ENCODE results near the gene EQTN. TPM values are rescaled to one million over a fixed set of nuclear protein-coding genes. Genes with fewer than 3 reads are reported as not detected.

Gene EQTN
- total RNA-seq, 1 experiment from 2014 or later = 0.81 TPM

- H3K4me3 Mint-ChIP-seq = no peak overlapping the region
- CTCF ChIA-PET = interaction anchor here (1.4 kb wide), 1 partner anchor 57 kb away, joined by 3 read pairs; no protein-coding TSS in a partner anchor
- no peak for ATAC-seq
- no peak overlapping the region for H3K27ac Mint-ChIP-seq
- DNase-seq (ENCODE audit: low spot score) = no peak
- H3K27me3 Mint-ChIP-seq (ENCODE audit: low read depth) = peaks cover 54% of the 10 kb centered on the region
- peaks cover 33% of the 10 kb centered on the region for H3K9me3 Mint-ChIP-seq
- H3K4me1 Mint-ChIP-seq = peaks cover 24% of the 10 kb centered on the region
- POLR2A ChIA-PET = no interaction called here
- H3K36me3 Mint-ChIP-seq = peaks cover 25% of the 10 kb centered on the region
- TF ChIP-seq, protein P1, sequence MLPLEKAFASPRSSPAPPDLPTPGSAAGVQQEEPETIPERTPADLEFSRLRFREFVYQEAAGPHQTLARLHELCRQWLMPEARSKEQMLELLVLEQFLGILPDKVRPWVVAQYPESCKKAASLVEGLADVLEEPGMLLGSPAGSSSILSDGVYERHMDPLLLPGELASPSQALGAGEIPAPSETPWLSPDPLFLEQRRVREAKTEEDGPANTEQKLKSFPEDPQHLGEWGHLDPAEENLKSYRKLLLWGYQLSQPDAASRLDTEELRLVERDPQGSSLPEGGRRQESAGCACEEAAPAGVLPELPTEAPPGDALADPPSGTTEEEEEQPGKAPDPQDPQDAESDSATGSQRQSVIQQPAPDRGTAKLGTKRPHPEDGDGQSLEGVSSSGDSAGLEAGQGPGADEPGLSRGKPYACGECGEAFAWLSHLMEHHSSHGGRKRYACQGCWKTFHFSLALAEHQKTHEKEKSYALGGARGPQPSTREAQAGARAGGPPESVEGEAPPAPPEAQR (CRISPR knock-in tag; IDR thresholded peaks at IDR 0.05) = no peak
- no peak for TF ChIP-seq NFATC4 (CRISPR knock-in tag; IDR thresholded peaks at IDR 0.05)
- TF ChIP-seq SMAD3 (CRISPR knock-in tag; IDR thresholded peaks at IDR 0.05; ENCODE audit: borderline replicate concordance) = no peak
- no peak for TF ChIP-seq TEAD1 (CRISPR knock-in tag; IDR thresholded peaks at IDR 0.05)
- TF ChIP-seq, protein P2, sequence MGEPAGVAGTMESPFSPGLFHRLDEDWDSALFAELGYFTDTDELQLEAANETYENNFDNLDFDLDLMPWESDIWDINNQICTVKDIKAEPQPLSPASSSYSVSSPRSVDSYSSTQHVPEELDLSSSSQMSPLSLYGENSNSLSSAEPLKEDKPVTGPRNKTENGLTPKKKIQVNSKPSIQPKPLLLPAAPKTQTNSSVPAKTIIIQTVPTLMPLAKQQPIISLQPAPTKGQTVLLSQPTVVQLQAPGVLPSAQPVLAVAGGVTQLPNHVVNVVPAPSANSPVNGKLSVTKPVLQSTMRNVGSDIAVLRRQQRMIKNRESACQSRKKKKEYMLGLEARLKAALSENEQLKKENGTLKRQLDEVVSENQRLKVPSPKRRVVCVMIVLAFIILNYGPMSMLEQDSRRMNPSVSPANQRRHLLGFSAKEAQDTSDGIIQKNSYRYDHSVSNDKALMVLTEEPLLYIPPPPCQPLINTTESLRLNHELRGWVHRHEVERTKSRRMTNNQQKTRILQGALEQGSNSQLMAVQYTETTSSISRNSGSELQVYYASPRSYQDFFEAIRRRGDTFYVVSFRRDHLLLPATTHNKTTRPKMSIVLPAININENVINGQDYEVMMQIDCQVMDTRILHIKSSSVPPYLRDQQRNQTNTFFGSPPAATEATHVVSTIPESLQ (CRISPR knock-in tag; IDR thresholded peaks at IDR 0.05) = no peak
- no peak for TF ChIP-seq MYBL2 (CRISPR knock-in tag; IDR thresholded peaks at IDR 0.05)
- TF ChIP-seq ZNF263 (CRISPR knock-in tag; IDR thresholded peaks at IDR 0.05; ENCODE audit: low read depth) = no peak
- no peak for TF ChIP-seq TP53 (CRISPR knock-in tag; IDR thresholded peaks at IDR 0.05)
- TF ChIP-seq ZNF512 (CRISPR knock-in tag; IDR thresholded peaks at IDR 0.05; ENCODE audit: borderline replicate concordance) = no peak
- no peak for TF ChIP-seq GRHL2 (CRISPR knock-in tag; IDR thresholded peaks at IDR 0.05; ENCODE audit: insufficient replicate concordance, severe bottlenecking)
- TF ChIP-seq MXD4 (CRISPR knock-in tag; IDR thresholded peaks at IDR 0.05; ENCODE audit: borderline replicate concordance) = no peak
- TF ChIP-seq HMGA2 (CRISPR knock-in tag; IDR thresholded peaks at IDR 0.05) = no peak
- no peak for TF ChIP-seq JAZF1 (CRISPR knock-in tag; IDR thresholded peaks at IDR 0.05)
Measured at GRCh38 chr9:27304521-27304920, 7.6 kb upstream of the EQTN start.

DNA sequence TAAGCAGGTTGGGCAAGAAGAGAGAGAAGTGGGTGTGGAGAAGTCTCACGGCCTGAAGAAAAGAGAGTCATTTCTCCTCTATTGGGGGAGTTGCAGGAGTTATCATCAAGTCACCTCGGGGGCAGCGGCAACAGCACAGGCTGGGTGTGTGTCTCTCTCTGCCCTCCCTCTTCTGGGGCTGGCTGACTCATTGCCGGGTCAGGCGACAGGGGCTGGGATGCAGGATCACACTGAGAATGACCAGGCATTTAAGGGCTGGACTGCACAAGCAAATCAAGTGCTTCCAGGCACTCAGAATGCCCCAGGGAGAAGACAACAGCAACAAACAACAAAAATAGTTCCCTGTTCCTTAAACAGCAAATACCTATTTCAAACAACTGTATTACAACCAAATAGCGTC, 6.3 kb upstream of the EQTN start:
- Mint-ChIP-seq H3K4me3 (no peak overlapping the region), H3K4me1 (peaks cover 11% of the 10 kb centered on the region), H3K36me3 (peaks cover 25% of the 10 kb centered on the region), H3K27me3 (ENCODE audit: low read depth) (peaks cover 45% of the 10 kb centered on the region), H3K27ac (no peak overlapping the region), H3K9me3 (peaks cover 33% of the 10 kb centered on the region)
- CTCF ChIA-PET = interaction anchor here (1.4 kb wide), 1 partner anchor 55 kb away, joined by 3 read pairs; no protein-coding TSS in a partner anchor
- DNase-seq (ENCODE audit: low spot score) = peak; percentile 17
- POLR2A ChIA-PET = no interaction called here
- ATAC-seq = peak; percentile 66
- no peak for TF ChIP-seq CREM (CRISPR knock-in tag; IDR thresholded peaks at IDR 0.05)
- TF ChIP-seq, protein P3, sequence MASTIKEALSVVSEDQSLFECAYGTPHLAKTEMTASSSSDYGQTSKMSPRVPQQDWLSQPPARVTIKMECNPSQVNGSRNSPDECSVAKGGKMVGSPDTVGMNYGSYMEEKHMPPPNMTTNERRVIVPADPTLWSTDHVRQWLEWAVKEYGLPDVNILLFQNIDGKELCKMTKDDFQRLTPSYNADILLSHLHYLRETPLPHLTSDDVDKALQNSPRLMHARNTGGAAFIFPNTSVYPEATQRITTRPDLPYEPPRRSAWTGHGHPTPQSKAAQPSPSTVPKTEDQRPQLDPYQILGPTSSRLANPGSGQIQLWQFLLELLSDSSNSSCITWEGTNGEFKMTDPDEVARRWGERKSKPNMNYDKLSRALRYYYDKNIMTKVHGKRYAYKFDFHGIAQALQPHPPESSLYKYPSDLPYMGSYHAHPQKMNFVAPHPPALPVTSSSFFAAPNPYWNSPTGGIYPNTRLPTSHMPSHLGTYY (CRISPR knock-in tag; IDR thresholded peaks at IDR 0.05) = no peak
- no peak for TF ChIP-seq TEAD4 (CRISPR knock-in tag; IDR thresholded peaks at IDR 0.05)
- no peak for TF ChIP-seq ZNF219 (CRISPR knock-in tag; IDR thresholded peaks at IDR 0.05; ENCODE audit: borderline replicate concordance)
- TF ChIP-seq AR (CRISPR knock-in tag; IDR thresholded peaks at IDR 0.05) = no peak
- TF ChIP-seq, protein P4, sequence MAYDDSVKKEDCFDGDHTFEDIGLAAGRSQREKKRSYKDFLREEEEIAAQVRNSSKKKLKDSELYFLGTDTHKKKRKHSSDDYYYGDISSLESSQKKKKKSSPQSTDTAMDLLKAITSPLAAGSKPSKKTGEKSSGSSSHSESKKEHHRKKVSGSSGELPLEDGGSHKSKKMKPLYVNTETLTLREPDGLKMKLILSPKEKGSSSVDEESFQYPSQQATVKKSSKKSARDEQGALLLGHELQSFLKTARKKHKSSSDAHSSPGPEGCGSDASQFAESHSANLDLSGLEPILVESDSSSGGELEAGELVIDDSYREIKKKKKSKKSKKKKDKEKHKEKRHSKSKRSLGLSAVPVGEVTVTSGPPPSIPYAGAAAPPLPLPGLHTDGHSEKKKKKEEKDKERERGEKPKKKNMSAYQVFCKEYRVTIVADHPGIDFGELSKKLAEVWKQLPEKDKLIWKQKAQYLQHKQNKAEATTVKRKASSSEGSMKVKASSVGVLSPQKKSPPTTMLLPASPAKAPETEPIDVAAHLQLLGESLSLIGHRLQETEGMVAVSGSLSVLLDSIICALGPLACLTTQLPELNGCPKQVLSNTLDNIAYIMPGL (CRISPR knock-in tag; IDR thresholded peaks at IDR 0.05) = no peak
- no peak for TF ChIP-seq SMAD4 (CRISPR knock-in tag; IDR thresholded peaks at IDR 0.05)
- TF ChIP-seq ZNF671 (CRISPR knock-in tag; IDR thresholded peaks at IDR 0.05) = no peak
- TF ChIP-seq SOX15 (CRISPR knock-in tag; IDR thresholded peaks at IDR 0.05) = no peak
- TF ChIP-seq, protein P1 (CRISPR knock-in tag; IDR thresholded peaks at IDR 0.05) = no peak
- no peak for TF ChIP-seq OVOL2 (CRISPR knock-in tag; IDR thresholded peaks at IDR 0.05; ENCODE audit: borderline replicate concordance)
- no peak for TF ChIP-seq ELF4 (CRISPR knock-in tag; IDR thresholded peaks at IDR 0.05; ENCODE audit: low read depth)
